Activated B cell treated with CpG ODN at 0.5 μM for 24 hours (primary cell): Measurements from ENCODE around the gene NRK. TPM values are rescaled to one million over a fixed set of nuclear protein-coding genes. Genes with fewer than 3 reads are reported as not detected.
"Not testable (repeated sequence)": the region's sequence is repeated elsewhere in the genome, so short reads cannot be mapped to it uniquely, and the experiment has no call there.

Experiments
- ATAC-seq: fragments of 200-7000 bp; cut with Tn5 transposase; one replicate; pipeline ENCODE4 v1.10.0; 2021; ENCODE audit warnings: low read depth, mild to moderate bottlenecking, moderate library complexity
- CTCF ChIA-PET: fragments of 350-600 bp; sonication (Branson Sonifier 250); formaldehyde crosslinking; loops from one replicate; lab custom pipeline; 2021; ENCODE audit warnings: antibody characterized with exemption; lab: Charles Lee
- POLR2A ChIA-PET: fragments of 350-600 bp; sonication (Branson Sonifier 250); formaldehyde crosslinking; loops from one replicate; lab custom pipeline; 2021; ENCODE audit warnings: antibody characterized with exemption; lab: Charles Lee
- DNase-seq: peaks from one replicate; pipeline ENCODE4 v3.0.0; 2022
- H3K27ac Mint-ChIP-seq: one replicate; pipeline ENCODE4 v1.8.0; 2020; ENCODE audit warnings: mixed read lengths
- H3K27me3 Mint-ChIP-seq: one replicate; pipeline ENCODE4 v1.8.0; 2021; ENCODE audit warnings: mixed read lengths
- H3K36me3 Mint-ChIP-seq: one replicate; pipeline ENCODE4 v1.8.0; 2021; ENCODE audit warnings: low read depth, mixed read lengths
- H3K4me1 Mint-ChIP-seq: one replicate; pipeline ENCODE4 v1.8.0; 2021; ENCODE audit warnings: mixed read lengths
- H3K4me3 Mint-ChIP-seq: one replicate; pipeline ENCODE4 v1.8.0; 2020; ENCODE audit warnings: mild to moderate bottlenecking, mixed read lengths
- H3K9me3 Mint-ChIP-seq: one replicate; pipeline ENCODE4 v1.8.0; 2020; ENCODE audit warnings: mixed read lengths
- intact Hi-C: fragments of 100-400 bp; cut with micrococcal nuclease; formaldehyde crosslinking; loops from one replicate; pipeline ENCODE4 v1.15.1; 2024
- total RNA-seq: library from RNA; stranded (reverse); gene quantifications from 2 replicates; pipeline ENCODE4 v1.2.3, GENCODE V29; 2022
- TF ChIP-seq, protein P1 (sequence below): fragments of 200-600 bp; IDR thresholded peaks from one replicate; pipeline ENCODE4 v1.8.0; 2022; ENCODE audit warnings: antibody characterized with exemption, mild to moderate bottlenecking

Gene NRK, protein sequence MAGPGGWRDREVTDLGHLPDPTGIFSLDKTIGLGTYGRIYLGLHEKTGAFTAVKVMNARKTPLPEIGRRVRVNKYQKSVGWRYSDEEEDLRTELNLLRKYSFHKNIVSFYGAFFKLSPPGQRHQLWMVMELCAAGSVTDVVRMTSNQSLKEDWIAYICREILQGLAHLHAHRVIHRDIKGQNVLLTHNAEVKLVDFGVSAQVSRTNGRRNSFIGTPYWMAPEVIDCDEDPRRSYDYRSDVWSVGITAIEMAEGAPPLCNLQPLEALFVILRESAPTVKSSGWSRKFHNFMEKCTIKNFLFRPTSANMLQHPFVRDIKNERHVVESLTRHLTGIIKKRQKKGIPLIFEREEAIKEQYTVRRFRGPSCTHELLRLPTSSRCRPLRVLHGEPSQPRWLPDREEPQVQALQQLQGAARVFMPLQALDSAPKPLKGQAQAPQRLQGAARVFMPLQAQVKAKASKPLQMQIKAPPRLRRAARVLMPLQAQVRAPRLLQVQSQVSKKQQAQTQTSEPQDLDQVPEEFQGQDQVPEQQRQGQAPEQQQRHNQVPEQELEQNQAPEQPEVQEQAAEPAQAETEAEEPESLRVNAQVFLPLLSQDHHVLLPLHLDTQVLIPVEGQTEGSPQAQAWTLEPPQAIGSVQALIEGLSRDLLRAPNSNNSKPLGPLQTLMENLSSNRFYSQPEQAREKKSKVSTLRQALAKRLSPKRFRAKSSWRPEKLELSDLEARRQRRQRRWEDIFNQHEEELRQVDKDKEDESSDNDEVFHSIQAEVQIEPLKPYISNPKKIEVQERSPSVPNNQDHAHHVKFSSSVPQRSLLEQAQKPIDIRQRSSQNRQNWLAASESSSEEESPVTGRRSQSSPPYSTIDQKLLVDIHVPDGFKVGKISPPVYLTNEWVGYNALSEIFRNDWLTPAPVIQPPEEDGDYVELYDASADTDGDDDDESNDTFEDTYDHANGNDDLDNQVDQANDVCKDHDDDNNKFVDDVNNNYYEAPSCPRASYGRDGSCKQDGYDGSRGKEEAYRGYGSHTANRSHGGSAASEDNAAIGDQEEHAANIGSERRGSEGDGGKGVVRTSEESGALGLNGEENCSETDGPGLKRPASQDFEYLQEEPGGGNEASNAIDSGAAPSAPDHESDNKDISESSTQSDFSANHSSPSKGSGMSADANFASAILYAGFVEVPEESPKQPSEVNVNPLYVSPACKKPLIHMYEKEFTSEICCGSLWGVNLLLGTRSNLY (N-terminal part only)
- not detected in 2 replicates for total RNA-seq

GRCh38 chrX:105822138-105823091 lies at the start of gene NRK:
NRK (plus strand) TSS chrX:105822539; CDS start chrX:105822846, 307 bp downstream.
- TF ChIP-seq, protein P1, sequence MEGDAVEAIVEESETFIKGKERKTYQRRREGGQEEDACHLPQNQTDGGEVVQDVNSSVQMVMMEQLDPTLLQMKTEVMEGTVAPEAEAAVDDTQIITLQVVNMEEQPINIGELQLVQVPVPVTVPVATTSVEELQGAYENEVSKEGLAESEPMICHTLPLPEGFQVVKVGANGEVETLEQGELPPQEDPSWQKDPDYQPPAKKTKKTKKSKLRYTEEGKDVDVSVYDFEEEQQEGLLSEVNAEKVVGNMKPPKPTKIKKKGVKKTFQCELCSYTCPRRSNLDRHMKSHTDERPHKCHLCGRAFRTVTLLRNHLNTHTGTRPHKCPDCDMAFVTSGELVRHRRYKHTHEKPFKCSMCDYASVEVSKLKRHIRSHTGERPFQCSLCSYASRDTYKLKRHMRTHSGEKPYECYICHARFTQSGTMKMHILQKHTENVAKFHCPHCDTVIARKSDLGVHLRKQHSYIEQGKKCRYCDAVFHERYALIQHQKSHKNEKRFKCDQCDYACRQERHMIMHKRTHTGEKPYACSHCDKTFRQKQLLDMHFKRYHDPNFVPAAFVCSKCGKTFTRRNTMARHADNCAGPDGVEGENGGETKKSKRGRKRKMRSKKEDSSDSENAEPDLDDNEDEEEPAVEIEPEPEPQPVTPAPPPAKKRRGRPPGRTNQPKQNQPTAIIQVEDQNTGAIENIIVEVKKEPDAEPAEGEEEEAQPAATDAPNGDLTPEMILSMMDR: no peak
- Mint-ChIP-seq H3K27me3 (no peaks in the 10 kb centered on the region), H3K4me1 (no peaks in the 10 kb centered on the region), H3K36me3 (no peaks in the 10 kb centered on the region), H3K4me3 (no peak within 1 kb of the TSS), H3K27ac (no peak within 1 kb of the TSS), H3K9me3 (no peaks in the 10 kb centered on the region)
- DNase-seq (no peak), ATAC-seq (no peak)
- intact Hi-C loops: no loop called here
- POLR2A ChIA-PET: no interaction called here
- CTCF ChIA-PET: no interaction called here

DNA sequence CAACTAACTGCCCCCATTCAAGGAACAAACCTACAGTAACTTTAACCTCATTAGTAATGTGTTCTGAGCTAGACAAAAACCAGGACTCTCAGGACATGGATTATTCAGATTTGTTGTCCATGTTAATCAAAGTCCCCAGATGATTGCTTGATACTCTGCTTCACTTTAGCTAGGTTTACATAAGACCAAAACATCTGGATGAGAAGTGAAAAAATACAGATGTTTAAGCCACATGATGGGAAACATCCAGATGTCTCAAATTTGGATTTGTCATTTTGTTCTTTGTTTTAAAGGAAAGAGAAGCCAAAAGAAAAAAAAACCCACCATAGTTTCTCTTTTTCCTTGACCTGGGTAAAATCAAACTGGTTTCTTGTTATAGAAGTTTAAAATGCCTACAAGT lies 48.5 kb upstream of the NRK start:
- POLR2A ChIA-PET: no interaction called here
- intact Hi-C loops: no loop called here
- DNase-seq (no peak), ATAC-seq (no peak)
- Mint-ChIP-seq H3K36me3 (no peaks in the 10 kb centered on the region), H3K9me3 (peaks cover 3% of the 10 kb centered on the region), H3K27me3 (no peaks in the 10 kb centered on the region), H3K4me3 (no peak overlapping the region), H3K27ac (no peak overlapping the region), H3K4me1 (no peaks in the 10 kb centered on the region)
- CTCF ChIA-PET: no interaction called here
- TF ChIP-seq, protein P1: no peak

- no peaks in the 10 kb centered on the region for H3K27me3 Mint-ChIP-seq
- H3K4me3 Mint-ChIP-seq: no peak overlapping the region
- TF ChIP-seq, protein P1: no peak
- no peak for DNase-seq
- H3K9me3 Mint-ChIP-seq: peaks cover 3% of the 10 kb centered on the region
- ChIA-PET CTCF (no interaction called here), POLR2A (no interaction called here)
- no peaks in the 10 kb centered on the region for H3K36me3 Mint-ChIP-seq
- intact Hi-C loops: no loop called here
- H3K4me1 Mint-ChIP-seq: no peaks in the 10 kb centered on the region
- H3K27ac Mint-ChIP-seq: no peak overlapping the region
- no peak for ATAC-seq
Measured at GRCh38 chrX:105775679-105776078, 46.7 kb upstream of the NRK start.

GRCh38 chrX:105781804-105782203 lies 40.5 kb upstream of the NRK start:
- intact Hi-C loops: no loop called here
- Mint-ChIP-seq H3K36me3 (no peaks in the 10 kb centered on the region), H3K27me3 (no peaks in the 10 kb centered on the region), H3K4me3 (no peak overlapping the region), H3K9me3 (peaks cover 3% of the 10 kb centered on the region), H3K4me1 (no peaks in the 10 kb centered on the region), H3K27ac (no peak overlapping the region)
- DNase-seq (no peak), ATAC-seq (no peak)
- ChIA-PET POLR2A (no interaction called here), CTCF (no interaction called here)
- TF ChIP-seq, protein P1: no peak

DNA sequence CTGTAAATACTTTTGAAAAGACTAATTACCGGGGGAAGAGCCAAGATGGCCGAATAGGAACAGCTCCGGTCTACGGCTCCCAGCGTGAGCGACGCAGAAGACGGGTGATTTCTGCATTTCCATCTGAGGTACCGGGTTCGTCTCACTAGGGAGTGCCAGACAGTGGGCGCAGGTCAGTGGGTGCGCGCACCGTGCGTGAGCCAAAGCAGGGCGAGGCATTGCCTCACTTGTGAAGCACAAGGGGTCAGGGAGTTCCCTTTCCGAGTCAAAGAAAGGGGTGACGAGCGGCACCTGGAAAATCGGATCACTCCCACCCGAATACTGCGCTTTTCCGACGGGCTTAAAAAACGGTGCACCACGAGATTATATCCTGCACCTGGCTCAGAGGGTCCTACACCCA lies 25.5 kb upstream of the NRK start:
- H3K4me3 Mint-ChIP-seq, CTCF ChIA-PET, H3K27ac Mint-ChIP-seq, H3K27me3 Mint-ChIP-seq, DNase-seq, H3K4me1 Mint-ChIP-seq, intact Hi-C loops, POLR2A ChIA-PET, H3K9me3 Mint-ChIP-seq, ATAC-seq, H3K36me3 Mint-ChIP-seq: not testable (repeated sequence)
